ENCODE results near the gene LY9. TPM values are rescaled to one million over a fixed set of nuclear protein-coding genes. Genes with fewer than 3 reads are reported as not detected.
A peak's percentile ranks its signal among the peaks of the same experiment; 100 is the strongest.

The LY9 gene
- total RNA-seq, 1 donor from 2014 or later: not detected

DNA sequence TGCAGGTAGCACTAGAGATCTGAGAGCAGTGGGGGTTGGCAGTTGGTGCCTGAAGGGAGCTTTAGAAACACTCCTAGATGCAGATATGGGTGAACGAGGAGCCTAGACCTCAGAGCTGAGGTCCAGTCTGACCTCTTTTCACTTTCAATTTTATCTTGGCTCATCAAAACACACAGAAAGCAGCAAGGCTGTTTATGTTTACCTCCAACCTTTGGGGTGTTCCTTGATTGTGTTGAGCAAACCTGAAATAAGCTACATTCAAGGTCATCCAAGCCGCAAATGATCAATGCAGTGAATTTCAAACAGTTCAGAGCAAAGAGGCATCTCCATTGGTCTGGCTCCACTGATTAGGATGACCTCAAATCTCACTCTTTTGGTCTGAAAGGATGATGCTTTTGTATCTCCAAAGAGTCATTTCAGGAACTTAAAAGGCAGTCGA, 1.3 kb downstream of the LY9 start:
- no peak overlapping the region for H3K27ac Mint-ChIP-seq
- Histone ChIP-seq H3K79me2 (ENCODE audit: low read depth) (no peaks in the 10 kb centered on the region), H4K20me1 (ENCODE audit: low read depth) (no peaks in the 10 kb centered on the region), H3F3A (ENCODE audit: low read depth) (no peaks in the 10 kb centered on the region), H3K4me3 (no peak overlapping the region), H3K27ac (no peak overlapping the region), H2AFZ (replicated peaks) (no peak overlapping the region), H3K27me3 (no peaks in the 10 kb centered on the region), H3K36me3 (no peaks in the 10 kb centered on the region), H3K9me3 (ENCODE audit: low read depth) (no peaks in the 10 kb centered on the region), H3K4me2 (no peak overlapping the region), H3K9ac (no peak overlapping the region), H3K4me1 (no peaks in the 10 kb centered on the region)
- H3K9me3 Mint-ChIP-seq: no peaks in the 10 kb centered on the region
- peaks cover 4% of the 10 kb centered on the region for H3K27me3 Mint-ChIP-seq (ENCODE audit: insufficient read depth, low read depth)
- no peak for DNase-seq (ENCODE audit: low spot score)
- H3K36me3 Mint-ChIP-seq: no peaks in the 10 kb centered on the region
- H3K4me3 Mint-ChIP-seq: no peak overlapping the region
- TF ChIP-seq EZH2phosphoT487 (IDR thresholded peaks at IDR 0.05) (no peak), EZH2 (IDR thresholded peaks at IDR 0.05) (no peak), CTCF (IDR thresholded peaks at IDR 0.05) (no peak)
- H3K4me1 Mint-ChIP-seq: no peaks in the 10 kb centered on the region

DNA sequence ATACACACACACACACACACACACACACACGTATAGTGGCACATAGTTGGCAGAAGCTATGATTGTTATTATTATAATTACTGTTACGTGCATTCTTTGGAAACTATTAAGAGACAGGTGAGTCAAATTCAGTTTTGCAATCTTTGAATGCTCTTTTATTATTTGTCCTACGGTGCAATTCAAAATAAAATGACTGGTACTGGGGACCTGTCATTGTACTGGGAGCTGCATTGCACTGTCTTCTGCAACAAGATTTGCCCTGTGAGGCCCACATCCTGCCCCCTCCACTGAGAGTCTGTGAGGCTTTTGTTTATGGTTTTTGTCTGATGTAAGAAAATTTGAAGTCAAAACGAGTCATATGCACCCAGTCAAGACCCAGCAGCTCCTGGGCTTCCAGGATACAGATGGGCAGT, 1.9 kb downstream of the LY9 start:
- no peak overlapping the region for H3K4me2 ChIP-seq
- no peak overlapping the region for H3K4me3 ChIP-seq
- no peak overlapping the region for H3K27ac ChIP-seq
- H3K36me3 ChIP-seq: no peaks in the 10 kb centered on the region
- TF ChIP-seq EZH2phosphoT487 (IDR thresholded peaks at IDR 0.05): no peak
- no peak for TF ChIP-seq EZH2 (IDR thresholded peaks at IDR 0.05)
- TF ChIP-seq CTCF (IDR thresholded peaks at IDR 0.05): no peak
- H3K9me3 Mint-ChIP-seq: no peaks in the 10 kb centered on the region
- no peaks in the 10 kb centered on the region for H3K27me3 ChIP-seq
- no peaks in the 10 kb centered on the region for H3F3A ChIP-seq (ENCODE audit: low read depth)
- H3K9ac ChIP-seq: no peak overlapping the region
- H2AFZ ChIP-seq (replicated peaks): no peak overlapping the region
- no peaks in the 10 kb centered on the region for H3K79me2 ChIP-seq (ENCODE audit: low read depth)
- no peaks in the 10 kb centered on the region for H4K20me1 ChIP-seq (ENCODE audit: low read depth)
- H3K27ac Mint-ChIP-seq: no peak overlapping the region
- H3K4me1 Mint-ChIP-seq: no peaks in the 10 kb centered on the region
- peaks cover 4% of the 10 kb centered on the region for H3K27me3 Mint-ChIP-seq (ENCODE audit: insufficient read depth, low read depth)
- H3K4me3 Mint-ChIP-seq: no peak overlapping the region
- H3K9me3 ChIP-seq (ENCODE audit: low read depth): no peaks in the 10 kb centered on the region
- no peak for DNase-seq (ENCODE audit: low spot score)
- no peaks in the 10 kb centered on the region for H3K36me3 Mint-ChIP-seq
- no peaks in the 10 kb centered on the region for H3K4me1 ChIP-seq

DNA sequence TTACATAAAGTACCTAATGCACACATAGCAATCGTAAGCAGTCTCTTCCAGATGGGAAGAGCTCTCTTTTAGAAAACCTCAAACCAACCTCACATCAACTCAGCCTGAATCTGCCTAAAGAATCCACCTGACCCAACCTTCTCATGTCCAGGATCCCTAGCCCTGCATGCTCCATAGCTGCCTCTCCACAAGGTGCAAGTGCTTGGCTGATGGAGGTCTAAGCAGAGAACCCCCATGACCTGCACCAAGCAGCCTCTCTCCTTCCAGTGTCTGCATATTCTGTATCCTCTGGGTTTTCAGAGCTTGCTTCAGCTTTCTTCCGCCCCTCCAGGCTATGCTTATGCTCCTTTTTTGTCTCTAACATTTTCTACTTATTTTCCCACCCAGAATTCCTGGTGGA, 2.5 kb downstream of the LY9 start:
- no peaks in the 10 kb centered on the region for H3F3A ChIP-seq (ENCODE audit: low read depth)
- TF ChIP-seq CTCF (IDR thresholded peaks at IDR 0.05): no peak
- TF ChIP-seq EZH2 (IDR thresholded peaks at IDR 0.05): no peak
- no peak for TF ChIP-seq EZH2phosphoT487 (IDR thresholded peaks at IDR 0.05)

More for the DNA sequence above, 2.5 kb downstream of the LY9 start:
- Histone ChIP-seq H3K4me3 (no peak overlapping the region), H3K27ac (no peak overlapping the region), H3K79me2 (ENCODE audit: low read depth) (no peaks in the 10 kb centered on the region), H2AFZ (replicated peaks) (no peak overlapping the region), H3K9me3 (ENCODE audit: low read depth) (no peaks in the 10 kb centered on the region), H3K27me3 (no peaks in the 10 kb centered on the region), H3K4me2 (no peak overlapping the region), H3K4me1 (no peaks in the 10 kb centered on the region), H3K36me3 (no peaks in the 10 kb centered on the region), H4K20me1 (ENCODE audit: low read depth) (no peaks in the 10 kb centered on the region), H3K9ac (no peak overlapping the region)
- H3K27ac Mint-ChIP-seq: peak overlapping the region; percentile 8
- no peak overlapping the region for H3K4me3 Mint-ChIP-seq
- H3K4me1 Mint-ChIP-seq: no peaks in the 10 kb centered on the region
- H3K27me3 Mint-ChIP-seq (ENCODE audit: insufficient read depth, low read depth): peaks cover 4% of the 10 kb centered on the region
- no peaks in the 10 kb centered on the region for H3K36me3 Mint-ChIP-seq
- no peak for DNase-seq (ENCODE audit: low spot score)
- H3K9me3 Mint-ChIP-seq: no peaks in the 10 kb centered on the region

All from neural progenitor cell (in vitro differentiated cells).